ENCODE results near the gene ITPR1.
"Not testable (repeated sequence)": the region's sequence is repeated elsewhere in the genome, so short reads cannot be mapped to it uniquely, and the experiment has no call there.

Gene ITPR1

GRCh38 chr3:4493014-4493940, at the start of gene ITPR1:
Gene ITPR1, plus strand, starts transcription at chr3:4493348. Its CDS starts 23,144 bp downstream, at chr3:4516492.
- DNase-seq (ENCODE audit: low read depth in 2 of 2): peak; percentile 95 to 98

DNA sequence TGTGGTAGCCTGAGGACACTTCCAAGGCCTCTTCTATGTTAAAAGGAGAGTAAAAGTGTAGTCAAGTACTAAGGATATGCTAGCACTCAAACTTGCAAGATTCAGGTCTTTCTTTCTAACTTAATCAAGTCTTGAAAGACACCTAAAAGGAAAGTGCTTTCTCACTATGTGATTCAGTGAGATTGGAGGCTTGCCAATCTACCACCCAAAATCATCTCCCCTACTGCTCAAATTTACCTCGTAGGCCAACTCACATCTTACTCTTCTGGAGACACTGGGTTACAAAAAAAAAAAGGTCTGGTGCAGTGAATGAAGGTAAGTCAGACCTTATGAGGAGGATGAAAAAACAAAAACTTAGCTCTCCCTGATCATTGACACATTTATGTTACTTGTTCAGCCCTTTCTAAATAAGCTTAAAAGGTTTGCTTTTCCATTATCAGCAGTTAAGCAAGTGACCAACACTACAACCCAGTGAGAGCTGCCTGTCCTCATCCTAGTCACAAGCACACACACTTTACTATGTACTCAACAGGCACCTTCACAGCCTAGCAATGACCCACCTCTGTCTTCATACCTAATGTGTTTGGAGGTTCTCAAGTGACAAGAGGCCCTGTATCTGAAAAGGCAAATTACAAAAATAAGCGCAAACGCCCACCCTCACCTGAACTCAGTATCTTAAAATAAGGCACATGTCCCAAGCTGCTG, 45.7 kb upstream of the ITPR1 start:
- no peak for DNase-seq (ENCODE audit: low read depth in 2 of 2)

DNA sequence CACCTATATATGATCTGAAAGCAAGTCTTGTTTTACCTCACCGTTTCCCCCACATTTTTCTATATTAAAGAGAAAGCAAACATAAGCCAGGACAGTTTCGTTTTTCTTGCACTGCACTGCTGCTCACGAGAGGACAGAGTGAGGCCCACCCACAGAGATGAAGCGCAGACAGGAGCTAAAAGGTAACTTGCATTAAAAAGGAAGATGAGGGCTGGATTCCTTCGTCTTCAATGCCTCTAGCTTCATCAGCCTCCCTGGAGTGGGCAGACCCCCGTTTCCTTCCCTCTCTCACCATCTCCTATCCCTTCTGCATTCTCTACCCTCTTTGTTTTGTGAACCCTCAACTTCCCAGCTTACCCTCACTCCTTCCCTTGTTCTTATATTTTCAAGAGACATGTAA, 45.0 kb upstream of the ITPR1 start:
- DNase-seq (ENCODE audit: low read depth in 2 of 2): no peak

GRCh38 chr3:4449043-4449805, 43.9 kb upstream of the ITPR1 start:
- no peak for DNase-seq (ENCODE audit: low read depth in 2 of 2)

GRCh38 chr3:4454142-4454541, 39.0 kb upstream of the ITPR1 start:
- DNase-seq (ENCODE audit: low read depth in 2 of 2): no peak

- DNase-seq (ENCODE audit: low read depth in 2 of 2): not testable (repeated sequence)
These were observed 36.4 kb upstream of the ITPR1 start for GRCh38 chr3:4456780-4457179.

DNA sequence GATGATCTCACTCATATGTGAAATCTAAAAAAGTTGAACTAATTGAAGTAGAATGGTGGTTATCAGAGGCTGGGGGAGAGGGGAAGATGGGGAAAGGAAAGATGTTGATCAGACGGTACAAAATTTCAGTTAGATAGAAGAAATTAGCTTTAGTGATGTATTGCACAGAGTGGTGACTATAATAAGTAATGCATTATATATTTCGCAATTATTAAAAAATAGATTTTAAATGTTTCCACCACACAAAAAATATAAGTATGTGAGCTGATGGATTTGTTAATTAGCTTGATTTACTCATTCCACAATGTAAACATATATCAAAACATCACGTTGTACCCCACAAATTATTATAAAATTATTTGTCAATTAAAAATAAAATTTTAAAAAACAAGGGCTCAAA, 34.2 kb upstream of the ITPR1 start:
- DNase-seq (ENCODE audit: low read depth in 2 of 2): no peak

DNA sequence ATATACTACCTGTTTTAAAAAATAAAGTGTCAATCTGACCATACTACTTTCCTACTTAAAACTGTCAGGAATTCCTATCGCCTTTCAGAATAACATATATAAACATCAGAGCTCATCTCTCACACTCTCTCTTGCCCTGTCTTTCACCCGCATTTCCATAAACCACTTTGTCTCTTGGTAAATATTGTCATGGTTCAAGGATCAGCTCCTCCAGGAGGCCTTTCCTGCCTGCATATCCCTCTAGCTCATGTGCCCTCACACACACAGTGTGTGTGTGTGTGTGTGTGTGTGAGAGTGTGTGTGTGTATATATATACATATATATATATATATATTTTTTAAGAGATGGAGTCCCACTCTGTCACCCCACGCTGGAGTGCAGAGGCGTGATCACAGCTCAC, 32.8 kb upstream of the ITPR1 start:
- no peak for DNase-seq (ENCODE audit: low read depth in 2 of 2)

DNA sequence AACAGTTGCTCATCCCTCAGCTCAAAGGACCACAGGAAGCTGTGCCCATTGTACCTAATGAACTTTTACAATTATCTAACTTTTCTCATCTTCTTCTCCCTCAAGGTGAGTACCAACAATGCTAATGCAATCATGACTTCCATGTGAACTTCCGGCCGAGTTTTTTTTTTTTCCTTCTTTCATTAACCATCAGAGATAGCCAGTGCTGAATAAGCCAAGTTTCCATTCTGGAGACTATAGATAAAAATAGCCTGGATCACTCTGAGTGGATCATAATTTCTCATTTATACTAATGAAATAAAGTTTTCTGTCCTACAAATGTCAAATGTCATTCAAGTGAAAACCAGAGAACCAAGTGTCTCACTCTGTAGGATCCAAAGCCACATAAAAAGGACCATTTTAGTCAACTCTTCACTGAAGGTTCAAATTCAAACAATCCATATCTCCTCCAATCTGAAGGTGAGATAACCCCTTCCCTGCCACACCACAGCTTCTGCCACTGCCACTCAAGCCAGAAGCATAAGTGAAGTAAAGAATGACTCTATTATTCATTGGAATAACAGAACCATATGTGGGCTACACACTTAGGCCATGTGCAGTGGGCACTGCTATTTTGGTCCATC, 31.6 kb upstream of the ITPR1 start:
- DNase-seq (ENCODE audit: low read depth in 2 of 2): no peak

DNA sequence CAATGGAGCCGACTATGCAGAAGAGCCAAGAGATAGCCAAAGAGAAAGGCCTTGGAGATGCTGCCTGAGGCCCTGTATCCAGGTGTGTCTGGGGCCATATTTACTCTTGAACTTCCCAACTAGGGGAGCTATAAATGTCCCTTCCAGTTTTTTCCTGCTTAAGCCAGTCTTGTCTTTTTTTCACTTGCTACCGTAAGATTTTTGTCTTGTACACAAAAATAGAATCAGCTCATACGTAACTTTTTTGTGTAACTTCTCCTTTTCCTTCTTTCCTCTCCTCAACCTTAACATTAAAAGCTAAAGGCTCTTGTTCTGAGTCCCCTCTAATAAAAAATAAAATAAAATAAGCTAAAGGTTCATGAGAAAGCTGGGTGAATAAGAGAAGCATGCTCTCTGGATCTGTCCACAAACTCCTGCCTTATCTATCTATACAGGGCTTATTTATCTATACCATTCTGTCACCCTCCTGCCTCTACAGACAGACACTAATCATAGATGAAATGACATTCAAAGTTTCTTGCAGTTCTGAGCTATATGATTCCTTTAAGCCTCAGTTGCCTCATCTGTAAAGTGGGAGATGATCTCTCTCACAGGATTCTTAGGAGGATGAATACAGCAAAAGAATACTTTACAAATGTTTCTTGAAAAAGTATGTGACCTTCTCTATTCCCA, 30.6 kb upstream of the ITPR1 start:
- DNase-seq (ENCODE audit: low read depth in 2 of 2): no peak

- DNase-seq (ENCODE audit: low read depth in 2 of 2): no peak
These were observed 28.6 kb upstream of the ITPR1 start for GRCh38 chr3:4464576-4464975.

DNA sequence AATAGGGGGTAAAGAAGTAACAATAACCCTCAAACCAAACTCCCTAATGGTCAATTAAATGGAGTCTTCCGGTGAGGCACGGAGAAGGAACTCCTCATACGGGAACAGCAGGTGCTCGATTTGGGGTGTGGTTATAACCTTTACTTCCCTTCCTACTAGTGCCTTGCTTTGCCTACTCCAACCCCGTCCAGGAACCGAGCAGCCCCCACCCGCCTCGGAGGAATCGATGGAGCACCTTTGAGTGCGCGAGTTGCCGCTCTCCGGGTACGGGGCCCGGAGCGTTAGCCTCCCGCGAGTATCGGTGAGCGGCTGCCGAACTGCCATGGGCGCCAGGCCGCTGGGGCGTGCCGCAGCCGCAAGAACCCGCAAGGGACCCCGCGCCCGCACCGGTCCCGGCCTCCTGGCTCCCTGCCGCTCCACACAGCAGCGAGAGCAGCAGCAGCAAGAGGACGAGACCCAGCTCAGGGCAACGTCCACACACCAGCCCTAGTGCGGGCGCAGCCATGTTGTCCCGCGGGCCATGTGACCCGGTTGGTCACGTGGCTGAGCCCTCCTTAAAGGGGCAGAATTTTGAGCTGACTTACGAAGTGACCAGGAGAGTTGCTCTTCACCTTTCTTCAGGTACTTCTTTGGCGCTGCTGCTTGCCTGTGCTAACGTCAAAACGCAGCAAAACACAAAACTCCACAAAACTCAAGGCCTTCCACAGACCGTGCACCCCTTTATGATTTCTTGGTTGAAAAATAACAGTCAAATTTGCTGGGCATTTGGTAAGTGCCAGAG, 26.2 kb upstream of the ITPR1 start, which contains the start of gene SUMF1:
Gene SUMF1, minus strand, starts transcription at position 529 of the 781 bp plus-strand sequence. Its CDS starts 24 bp downstream, at position 505.
- peak; percentile 53 to 54 for DNase-seq (ENCODE audit: low read depth in 2 of 2)

DNA sequence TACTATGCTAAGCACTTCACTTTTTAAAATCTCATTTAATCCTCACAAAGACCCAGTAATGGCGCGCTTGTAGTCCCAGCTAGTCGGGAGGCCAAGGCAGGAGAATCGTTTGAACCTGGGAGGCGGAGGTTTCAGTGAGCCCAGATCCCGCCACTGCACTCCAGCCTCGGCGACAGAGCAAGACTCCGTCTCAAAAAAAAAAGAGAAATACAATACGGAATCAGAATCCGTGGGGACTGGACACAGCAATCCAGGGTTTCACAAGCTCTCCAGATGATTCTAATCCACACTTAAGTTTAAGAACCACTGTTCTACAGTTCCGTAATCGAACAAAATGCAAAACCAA, 25.7 kb upstream of the ITPR1 start:
- DNase-seq (ENCODE audit: low read depth in 2 of 2): no peak

GRCh38 chr3:4471907-4472306, 21.2 kb upstream of the ITPR1 start:
- no peak for DNase-seq (ENCODE audit: low read depth in 2 of 2)

GRCh38 chr3:4472312-4472711, 20.8 kb upstream of the ITPR1 start:
- DNase-seq (ENCODE audit: low read depth in 2 of 2): no peak

GRCh38 chr3:4472766-4473165, 20.4 kb upstream of the ITPR1 start:
- no peak for DNase-seq (ENCODE audit: low read depth in 2 of 2)

DNA sequence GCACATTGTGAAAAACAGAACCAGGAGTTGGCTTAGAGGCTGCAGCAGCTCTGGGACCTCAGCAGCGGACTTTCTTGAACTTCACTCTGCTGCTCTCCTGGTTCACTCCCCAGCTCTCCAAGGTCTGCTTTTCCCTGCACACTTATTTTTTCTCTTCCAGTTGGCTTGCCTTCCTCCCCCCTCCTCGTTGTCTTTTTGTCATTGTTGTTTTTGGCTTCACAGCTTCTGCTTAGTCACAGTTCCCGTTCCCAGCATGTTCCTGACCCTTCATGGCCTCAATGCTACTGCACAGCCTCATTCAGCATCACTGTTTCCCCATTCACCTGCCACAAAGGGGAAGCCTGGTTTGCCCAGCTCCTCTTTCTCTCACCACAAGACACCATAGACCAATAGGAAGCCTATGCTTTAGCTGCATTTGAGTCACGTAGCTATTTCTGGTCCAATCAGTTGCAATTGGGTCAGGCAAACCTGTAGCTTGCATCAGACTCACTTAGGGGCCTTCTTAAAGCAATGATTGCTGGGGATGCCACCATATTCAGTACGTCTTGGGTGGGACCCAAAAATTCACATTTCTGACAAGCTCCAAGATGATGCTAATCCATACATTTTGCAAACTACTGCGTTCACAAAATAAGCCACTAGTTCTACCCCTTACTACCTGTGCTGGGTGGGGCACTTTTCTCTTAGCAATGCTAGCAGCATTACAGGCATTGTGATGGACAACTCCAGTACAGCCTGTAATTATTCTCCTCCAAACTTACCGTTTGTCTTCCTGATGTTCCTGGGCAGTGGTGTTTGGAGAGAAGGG, 18.3 kb upstream of the ITPR1 start:
- DNase-seq (ENCODE audit: low read depth in 2 of 2): no peak

DNA sequence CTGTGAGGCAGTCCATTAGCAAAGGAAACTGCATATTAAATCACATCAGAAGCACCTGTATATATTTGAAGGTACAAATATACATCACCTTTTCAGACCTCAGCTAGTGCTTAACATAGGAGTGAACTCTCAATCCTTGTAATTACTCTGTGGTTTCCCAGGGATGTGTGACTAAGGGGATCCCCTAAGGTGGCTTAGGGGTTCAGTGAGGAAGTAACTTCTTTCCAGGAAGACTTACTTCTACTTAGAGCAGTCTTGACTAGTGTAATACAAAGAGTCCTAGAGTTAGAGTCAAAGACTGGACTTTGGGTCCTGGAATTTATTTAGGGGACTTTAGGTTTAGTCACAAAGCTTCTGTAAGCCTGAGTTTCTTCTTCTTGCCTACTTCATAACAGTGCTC, 17.3 kb upstream of the ITPR1 start:
- no peak for DNase-seq (ENCODE audit: low read depth in 2 of 2)

GRCh38 chr3:4476496-4476895, 16.7 kb upstream of the ITPR1 start:
- DNase-seq (ENCODE audit: low read depth in 2 of 2): no peak

DNA sequence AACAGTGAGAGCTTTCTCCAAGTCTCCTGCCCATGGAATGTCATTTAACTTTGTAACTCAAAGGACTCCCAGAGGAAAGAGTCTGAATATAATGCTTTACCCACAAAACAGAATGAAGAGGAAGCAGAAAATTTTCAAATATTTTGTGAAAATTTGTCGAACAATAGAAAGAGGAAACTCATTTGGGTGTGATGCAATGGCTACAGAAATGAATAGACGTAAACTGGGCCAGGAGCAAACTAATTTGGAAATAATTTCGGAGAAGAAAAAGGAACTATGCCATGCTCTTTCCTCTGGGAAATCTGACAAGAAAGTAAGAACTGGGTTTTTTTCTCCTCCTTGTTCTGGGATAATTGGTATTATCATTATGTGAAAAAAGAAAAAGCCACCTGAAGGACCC, 14.9 kb upstream of the ITPR1 start:
- DNase-seq (ENCODE audit: low read depth in 2 of 2): no peak
